ENCODE results near the gene FOXL3. TPM values are rescaled to one million over a fixed set of nuclear protein-coding genes. Genes with fewer than 3 reads are reported as not detected.

FOXL3 gene
- total and polyA plus RNA-seq, 12 donors: not detected

DNA sequence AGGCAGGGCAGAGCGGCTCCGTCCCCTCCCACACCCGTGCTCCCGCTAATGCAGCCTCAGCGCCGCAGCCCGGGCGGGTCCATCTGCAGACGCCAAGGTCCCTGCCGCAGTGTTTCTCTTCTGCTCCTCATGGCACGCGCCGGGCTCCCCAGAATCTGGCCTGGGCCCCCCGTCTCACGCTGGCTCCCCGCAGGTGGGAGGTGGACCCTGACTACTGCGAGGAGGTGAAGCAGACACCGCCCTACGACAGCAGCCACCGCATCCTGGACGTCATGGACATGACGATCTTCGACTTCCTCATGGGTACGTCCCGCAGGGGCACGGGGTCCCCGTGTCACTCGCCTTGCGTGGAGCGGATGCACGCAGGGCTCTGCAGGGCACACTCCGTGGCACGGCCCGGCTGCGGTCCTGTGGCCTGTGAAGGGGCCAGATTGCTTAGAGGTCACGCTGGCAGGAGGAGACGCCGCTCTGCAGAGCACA is 33.5 kb upstream of the FOXL3 start:
- Histone ChIP-seq H3K27me3 (no peaks in the 10 kb centered on the region), H3K4me3 (no peak overlapping the region), H3K4me1 (replicated peaks in 1 of 2) (no peaks in the 10 kb centered on the region), H3K9me3 (replicated peaks in 1 of 3) (no peaks in the 10 kb centered on the region), H3K36me3 (replicated peaks in 1 of 2) (peaks cover 0 to 74% of the 10 kb centered on the region in 2 donors), H3K27ac (no peak overlapping the region)
- 93 to 98% (median 96%) methylated on average over 9 to 38 of the region's 38 CpGs for WGBS, 4 donors
- intact Hi-C loops (cut with DNase I): no loop called here
- no peak for TF ChIP-seq POLR2A (IDR thresholded peaks at IDR 0.05)
- no peak for TF ChIP-seq CTCF (IDR thresholded peaks at IDR 0.05)
- DNase-seq: no peak

DNA sequence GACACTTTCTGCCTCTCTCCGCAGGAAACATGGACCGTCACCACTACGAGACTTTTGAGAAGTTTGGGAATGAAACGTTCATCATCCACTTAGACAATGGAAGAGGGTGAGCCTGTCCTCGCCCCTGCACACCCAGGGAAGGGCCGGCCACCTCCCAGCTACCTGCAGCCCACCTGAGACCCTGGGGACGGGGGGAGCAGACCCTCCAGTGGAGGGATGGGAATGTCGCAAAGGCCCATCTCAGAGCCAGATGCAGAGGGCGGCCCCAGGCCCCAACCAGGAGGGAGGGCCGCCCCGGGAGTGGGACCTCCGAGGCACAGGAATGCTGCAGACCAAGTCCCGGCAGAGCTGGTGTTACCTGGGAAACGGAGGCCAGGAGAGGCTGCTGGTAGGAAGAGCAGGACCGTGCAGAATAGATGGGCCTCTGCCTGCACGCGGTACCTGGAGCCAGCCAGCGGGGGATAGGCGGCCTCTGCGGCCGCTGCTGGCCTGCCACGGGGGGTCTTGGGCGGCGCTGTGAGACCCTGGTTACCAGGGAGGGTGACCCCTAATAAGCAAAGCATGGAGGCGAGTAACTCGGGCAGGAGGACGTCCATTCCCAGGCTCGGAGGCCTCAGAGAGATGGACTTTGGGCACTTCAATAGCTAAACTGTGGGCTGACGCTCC is 32.9 kb upstream of the FOXL3 start:
- Histone ChIP-seq H3K4me3 (no peak overlapping the region), H3K4me1 (replicated peaks in 1 of 2) (no peaks in the 10 kb centered on the region), H3K27me3 (no peaks in the 10 kb centered on the region), H3K36me3 (replicated peaks in 1 of 2) (peaks cover 0 to 68% of the 10 kb centered on the region in 2 donors), H3K27ac (no peak overlapping the region), H3K9me3 (replicated peaks in 1 of 3) (no peaks in the 10 kb centered on the region)
- TF ChIP-seq CTCF (IDR thresholded peaks at IDR 0.05): no peak
- TF ChIP-seq POLR2A (IDR thresholded peaks at IDR 0.05): no peak
- no peak for DNase-seq
- WGBS, 4 donors: 94 to 97% (median 95%) methylated on average over 19 to 29 of the region's 29 CpGs
- intact Hi-C loops (cut with DNase I): no loop called here

GRCh38 chr7:257647-257992 is 32.4 kb upstream of the FOXL3 start:
- intact Hi-C loops (cut with DNase I): no loop called here
- H3K27me3 ChIP-seq: no peaks in the 10 kb centered on the region
- TF ChIP-seq POLR2A (IDR thresholded peaks at IDR 0.05) (no peak), CTCF (IDR thresholded peaks at IDR 0.05) (no peak)
- no peak overlapping the region for H3K4me3 ChIP-seq
- no peak for DNase-seq
- no peak overlapping the region for H3K27ac ChIP-seq
- no peaks in the 10 kb centered on the region for H3K9me3 ChIP-seq (replicated peaks in 1 of 3)
- H3K36me3 ChIP-seq (replicated peaks in 1 of 2): peaks cover 0 to 63% of the 10 kb centered on the region in 2 donors
- no peaks in the 10 kb centered on the region for H3K4me1 ChIP-seq (replicated peaks in 1 of 2)
- 53 to 85% (median 63%) methylated on average over 1 to 5 of the region's 5 CpGs for WGBS, 4 donors

GRCh38 chr7:258476-259190 is 31.3 kb upstream of the FOXL3 start:
- no peaks in the 10 kb centered on the region for H3K9me3 ChIP-seq (replicated peaks in 1 of 3)
- 93 to 97% (median 94%) methylated on average over 25 to 31 of the region's 31 CpGs for WGBS, 4 donors
- H3K27me3 ChIP-seq: no peaks in the 10 kb centered on the region
- H3K4me3 ChIP-seq: no peak overlapping the region
- H3K27ac ChIP-seq: no peak overlapping the region
- H3K4me1 ChIP-seq (replicated peaks in 1 of 2): no peaks in the 10 kb centered on the region
- intact Hi-C loops (cut with DNase I): no loop called here
- peaks cover 0 to 53% of the 10 kb centered on the region in 2 donors for H3K36me3 ChIP-seq (replicated peaks in 1 of 2)
- TF ChIP-seq POLR2A (IDR thresholded peaks at IDR 0.05) (no peak), CTCF (IDR thresholded peaks at IDR 0.05) (no peak)
- DNase-seq: no peak

All from adrenal gland (tissue), 12 donors.